Dedifferentiated amniotic fluid mesenchymal stem cell (primary cell): ENCODE results near the gene AGMO.

Experiments used
- DNase-seq: peaks from one replicate; pipeline ENCODE4 v3.0.0-alpha.2; 2016; ENCODE audit errors: extremely low spot score

Gene AGMO

DNA sequence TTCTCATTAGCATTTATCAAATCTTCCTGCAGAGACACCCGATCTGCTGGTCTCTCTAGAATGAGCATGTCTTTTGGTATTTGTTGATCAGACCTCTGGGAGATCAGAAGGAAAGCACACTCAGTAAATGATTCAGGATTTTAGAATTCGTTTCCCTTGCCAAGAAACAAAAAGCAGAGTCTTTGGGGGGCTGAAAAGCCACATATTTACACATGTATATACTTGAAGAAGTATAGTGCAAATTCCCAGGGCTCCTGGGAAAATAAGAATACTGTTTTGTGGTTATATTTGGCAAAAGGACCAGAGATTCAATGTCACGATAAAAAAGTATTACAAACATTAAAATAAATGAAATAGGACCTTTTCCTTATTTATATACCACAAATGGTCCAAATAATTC, 100.2 kb downstream of the AGMO start:
- DNase-seq = peak; percentile 85

DNA sequence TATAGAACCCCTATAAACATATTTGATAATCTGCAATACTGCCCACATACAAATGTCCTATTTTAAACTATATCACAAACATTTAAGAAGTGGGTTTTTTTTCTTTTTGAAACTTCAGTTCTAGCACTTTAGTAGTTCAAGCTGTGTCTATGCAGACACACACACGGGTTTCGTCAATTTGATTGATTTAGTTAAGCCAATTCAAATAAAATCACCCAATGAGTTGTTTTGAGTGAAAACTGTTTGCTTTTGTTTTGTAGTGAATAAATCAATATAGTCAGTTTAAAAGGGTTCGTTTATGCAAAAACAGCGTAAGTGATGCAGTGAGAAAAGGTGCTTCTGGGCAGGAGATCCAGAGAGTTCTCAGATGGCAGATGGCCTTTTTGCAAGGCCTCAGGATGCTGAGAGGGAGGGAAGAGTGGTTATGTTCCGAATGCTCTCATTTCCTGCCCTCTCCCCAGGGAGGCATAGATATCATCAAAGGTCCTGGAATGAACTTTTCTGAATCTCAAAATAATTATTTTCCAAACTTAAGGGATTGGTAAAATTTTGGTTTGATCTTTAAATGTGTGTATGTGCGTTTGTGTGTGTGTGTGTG, 102.7 kb downstream of the AGMO start:
- DNase-seq = no peak

DNA sequence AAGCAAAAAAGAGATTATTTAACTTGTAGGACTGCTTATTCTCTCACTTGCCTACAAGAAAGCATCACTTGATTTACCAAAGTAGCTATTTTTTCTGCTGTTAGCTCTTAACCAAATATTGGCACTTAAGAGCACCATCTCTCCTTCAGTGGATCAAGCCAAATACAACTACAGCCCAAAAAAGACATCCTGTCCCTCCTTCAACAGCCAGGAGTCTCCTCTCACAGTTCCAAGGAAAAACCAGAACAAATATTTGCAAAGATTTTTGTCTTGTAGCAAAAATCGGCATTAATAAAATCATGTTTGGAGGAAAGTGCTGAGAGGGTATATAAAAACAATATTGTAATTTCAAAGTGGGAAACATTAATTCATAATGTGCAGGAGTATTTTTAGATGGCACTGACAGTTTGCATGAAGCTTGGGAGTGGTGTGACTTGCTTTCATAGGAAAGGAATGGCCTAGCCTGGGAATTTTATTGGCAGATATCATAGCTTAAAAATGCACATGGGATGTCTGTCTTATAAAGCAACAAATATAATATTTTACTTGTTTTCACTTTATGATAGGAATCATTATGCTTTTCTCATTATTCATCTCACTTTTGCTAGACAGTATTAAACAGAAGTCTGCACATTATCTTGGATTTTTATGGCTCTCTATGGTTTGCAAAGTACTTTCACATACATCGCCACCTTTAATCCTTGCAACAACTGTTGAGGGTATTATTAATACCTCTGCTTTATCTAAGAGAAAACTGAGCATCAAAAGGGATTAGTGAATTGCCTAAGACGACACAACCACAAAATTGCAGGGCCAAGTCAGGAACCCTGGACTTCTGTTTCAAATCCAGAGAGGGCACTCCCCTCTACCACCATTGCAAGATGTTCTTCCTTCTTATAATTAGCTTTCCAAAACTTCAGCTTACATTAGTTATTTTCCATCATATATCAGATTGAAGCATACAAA, 103.5 kb downstream of the AGMO start:
- peak; percentile 24 for DNase-seq

DNA sequence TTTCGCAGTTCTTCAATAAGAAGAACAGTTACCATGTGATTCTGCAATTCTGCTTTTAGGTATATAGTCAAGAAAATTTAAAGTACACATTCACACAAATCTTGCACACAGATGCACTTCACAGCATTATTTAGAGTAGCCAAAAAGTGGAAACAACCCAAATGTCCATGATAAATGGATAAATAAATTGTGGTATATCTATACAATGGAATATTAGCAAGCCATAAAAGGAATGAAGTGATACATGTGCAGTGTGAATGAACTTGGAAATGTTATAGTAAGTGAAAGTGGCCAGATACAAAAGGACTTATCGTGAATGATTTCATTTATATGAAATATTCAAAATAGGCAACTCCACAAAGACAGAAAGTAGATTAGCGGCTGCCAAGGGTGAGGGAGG, 109.1 kb downstream of the AGMO start:
- DNase-seq = no peak

DNA sequence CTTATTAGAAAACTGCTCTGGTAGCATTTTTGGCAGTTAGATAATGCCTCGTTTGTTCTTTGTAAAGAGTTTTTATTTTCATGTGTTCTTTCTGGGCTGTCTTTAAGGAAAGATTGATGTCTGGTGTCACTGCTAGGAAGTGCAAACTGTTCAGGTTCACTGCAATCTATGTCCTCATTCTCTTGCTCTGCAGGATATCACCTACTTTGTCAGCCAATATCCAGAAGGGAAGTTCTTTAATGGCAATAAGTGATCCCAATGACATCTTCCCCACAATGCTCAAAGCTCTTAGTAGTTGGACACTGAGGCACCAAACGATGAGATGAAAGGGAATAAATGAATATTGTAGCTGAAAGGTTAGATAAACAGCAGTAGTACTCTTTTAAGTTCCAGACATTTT, 115.1 kb downstream of the AGMO start:
- no peak for DNase-seq

DNA sequence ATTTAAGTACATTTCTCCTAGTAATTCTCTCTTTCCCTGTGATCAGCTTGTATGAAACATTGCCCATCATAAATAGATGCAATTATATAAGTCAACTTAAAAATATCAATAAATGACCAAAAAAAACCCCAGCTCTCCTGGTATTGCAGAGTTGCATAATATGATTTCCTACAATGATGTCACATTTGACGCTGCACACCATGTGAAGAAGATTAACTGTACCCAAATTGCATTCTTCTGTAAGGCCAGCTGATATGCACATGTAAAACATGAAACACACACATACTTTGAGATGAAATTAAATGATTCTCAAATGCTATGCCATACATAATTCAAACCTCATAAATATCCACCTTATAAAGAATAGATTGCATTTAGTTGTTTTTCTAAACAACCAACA, 115.5 kb downstream of the AGMO start:
- peak; percentile 25 for DNase-seq

DNA sequence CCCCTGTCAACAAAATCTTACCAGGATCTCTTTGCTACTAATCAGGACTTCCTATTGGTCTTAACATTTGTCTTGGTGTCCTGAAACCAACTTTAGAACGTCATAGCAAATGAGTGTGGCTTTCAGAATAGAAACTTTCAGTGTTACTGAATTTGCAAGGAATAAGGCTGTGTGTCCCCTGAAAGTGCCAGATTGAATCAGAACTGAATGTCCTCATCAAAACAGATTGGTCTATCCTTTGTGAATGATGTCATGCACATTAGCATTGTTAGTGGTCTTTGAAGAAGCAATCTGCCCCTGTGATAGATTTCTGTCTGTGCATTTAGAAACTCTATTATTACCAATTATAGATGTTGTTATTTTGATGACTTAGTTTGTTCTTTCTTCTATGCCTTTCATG, 119.9 kb downstream of the AGMO start:
- no peak for DNase-seq

DNA sequence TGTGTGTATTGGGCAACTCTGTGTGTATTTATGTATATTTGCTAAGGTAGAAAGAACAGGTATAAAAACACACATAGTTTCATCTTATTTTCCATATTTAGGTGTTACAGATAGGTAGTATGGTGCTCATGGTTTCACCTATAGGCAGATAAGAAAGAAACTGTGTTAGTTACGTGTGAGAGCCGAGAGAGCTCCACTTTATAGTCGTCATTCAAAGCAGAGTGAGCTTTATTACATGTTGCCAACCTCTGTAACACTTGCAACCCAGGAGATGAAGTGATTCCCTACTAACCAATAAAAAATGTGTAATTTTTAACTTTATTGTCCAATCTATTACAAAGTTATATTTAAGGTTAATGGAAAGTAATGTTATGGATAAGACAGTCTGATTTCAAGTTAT, 121.3 kb downstream of the AGMO start:
- no peak for DNase-seq

DNA sequence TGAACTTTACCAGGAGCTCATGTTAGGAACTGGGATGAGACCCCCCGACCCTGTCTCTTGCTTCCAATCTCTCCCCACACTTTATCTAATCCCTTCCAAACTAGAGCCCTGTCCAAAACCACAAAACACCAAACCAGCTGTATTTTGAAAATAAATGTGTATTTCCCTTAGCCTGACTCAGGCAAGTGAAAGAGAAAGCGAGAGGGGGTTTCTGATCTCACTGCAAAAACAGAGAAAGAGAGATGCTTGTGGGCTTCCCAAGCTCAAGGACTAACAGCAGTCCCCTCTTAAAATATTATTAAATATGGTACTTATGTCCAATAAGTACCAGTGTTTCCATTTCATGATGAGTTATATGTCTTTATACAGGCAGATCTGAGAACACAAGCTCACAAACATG, 122.0 kb downstream of the AGMO start:
- DNase-seq = no peak

DNA sequence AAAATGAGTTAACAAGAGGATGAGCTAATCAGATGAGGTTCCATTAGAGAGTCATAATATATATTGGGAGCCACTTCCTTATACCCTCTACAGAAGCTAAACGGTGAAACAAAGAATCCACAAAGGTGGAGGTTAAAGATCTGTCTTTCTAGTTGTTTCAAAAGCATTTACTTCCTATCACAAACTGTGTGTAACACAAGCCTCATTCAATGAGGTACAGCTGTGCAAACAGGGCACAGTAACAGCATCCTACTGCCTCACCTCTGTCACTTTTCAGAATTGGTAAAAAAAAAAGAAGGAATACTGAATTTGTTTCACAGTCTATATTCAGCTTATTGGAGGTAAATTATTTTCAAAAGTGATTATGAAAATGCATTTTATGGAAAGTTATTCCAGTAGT, 128.7 kb downstream of the AGMO start:
- no peak for DNase-seq

DNA sequence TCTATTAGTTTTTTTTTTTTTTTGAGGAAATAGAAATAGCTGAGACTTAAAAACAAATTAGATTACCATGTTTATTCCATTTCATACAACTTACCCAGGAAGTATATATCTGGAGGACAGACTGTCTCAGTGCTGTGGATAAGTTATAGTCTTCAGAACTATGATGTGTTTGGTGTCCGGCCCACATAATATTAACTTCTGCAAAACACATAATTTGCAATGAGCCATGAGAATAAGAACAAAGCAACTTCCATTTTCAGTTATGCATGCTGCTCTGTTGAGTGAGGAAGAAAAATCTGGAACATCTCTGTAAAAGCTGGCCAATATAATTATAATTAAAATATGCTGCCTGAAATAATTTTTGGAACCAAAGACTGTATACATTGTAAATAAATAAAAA, 130.9 kb downstream of the AGMO start:
- DNase-seq = no peak

DNA sequence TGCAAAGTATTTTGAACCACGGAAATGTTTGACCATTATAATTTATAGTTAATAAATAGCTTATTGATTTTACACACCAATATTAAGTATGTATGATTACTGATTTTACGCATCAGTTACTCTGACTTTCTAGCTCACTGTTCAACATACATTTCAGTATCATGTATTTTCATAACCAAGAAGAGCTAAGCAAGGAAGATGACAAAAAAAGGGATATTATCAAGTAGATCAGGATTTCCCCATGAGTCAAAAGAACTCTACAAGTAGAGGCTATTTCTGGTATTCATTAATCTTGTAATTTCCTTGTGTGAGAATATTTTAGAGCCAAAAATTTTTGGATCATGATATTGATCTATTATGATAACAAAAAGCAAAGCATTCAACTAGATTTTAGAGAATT, 131.6 kb downstream of the AGMO start:
- no peak for DNase-seq

DNA sequence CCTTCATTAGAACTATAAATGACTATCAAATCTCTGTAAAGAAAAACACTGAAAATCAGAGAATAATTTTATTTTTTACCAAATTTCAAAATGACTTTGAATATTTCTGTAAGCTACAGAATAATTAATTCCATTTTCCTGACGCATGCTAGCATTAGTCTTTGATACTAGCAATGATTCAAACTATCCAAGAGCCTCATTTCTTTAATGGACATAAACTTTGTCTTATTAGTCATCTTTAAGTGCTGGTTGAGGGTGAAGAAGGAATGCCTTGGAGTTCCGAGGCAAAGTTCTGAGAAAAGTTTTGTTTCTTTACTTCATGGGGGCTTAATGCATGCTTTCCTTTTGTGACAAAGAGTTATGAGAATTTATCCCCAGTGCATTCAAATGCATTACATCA, 137.3 kb downstream of the AGMO start:
- DNase-seq = no peak

DNA sequence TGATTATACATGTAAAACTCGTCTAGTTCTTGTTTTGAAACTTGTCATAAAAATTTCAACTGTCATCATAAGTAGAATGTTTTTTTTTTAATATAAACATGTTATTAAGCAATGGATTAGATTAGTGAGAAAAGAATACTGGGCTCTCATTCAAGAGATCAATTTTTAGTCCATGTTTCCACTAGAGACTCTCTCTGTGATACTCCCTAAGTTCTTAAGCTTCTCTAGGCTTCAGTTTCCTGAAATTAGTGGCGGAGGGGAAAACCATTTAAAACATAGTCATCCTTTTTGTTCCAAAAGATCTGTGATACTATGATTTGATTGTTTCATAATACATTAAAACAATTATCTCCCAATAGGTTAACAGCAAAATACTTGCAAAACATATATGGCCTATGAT, 142.2 kb downstream of the AGMO start:
- no peak for DNase-seq

DNA sequence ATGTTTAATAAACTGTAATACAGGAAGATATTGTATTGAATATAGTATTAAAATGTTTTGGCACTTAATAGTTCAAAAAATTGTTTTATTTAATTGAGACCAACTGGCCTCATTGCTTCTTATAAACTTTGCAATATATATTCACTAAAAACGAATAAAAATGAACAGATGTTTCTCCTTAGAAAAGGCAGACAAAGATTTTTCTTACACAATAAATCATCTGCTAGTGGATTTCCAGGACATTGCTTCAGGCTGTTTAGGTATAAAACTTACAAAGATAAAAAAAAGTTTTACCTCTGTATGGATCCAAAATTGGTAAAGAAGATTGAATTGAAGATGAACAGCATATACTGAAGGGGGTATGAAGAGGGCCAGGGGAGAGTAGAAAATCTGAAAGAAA, 143.6 kb downstream of the AGMO start:
- DNase-seq = no peak

DNA sequence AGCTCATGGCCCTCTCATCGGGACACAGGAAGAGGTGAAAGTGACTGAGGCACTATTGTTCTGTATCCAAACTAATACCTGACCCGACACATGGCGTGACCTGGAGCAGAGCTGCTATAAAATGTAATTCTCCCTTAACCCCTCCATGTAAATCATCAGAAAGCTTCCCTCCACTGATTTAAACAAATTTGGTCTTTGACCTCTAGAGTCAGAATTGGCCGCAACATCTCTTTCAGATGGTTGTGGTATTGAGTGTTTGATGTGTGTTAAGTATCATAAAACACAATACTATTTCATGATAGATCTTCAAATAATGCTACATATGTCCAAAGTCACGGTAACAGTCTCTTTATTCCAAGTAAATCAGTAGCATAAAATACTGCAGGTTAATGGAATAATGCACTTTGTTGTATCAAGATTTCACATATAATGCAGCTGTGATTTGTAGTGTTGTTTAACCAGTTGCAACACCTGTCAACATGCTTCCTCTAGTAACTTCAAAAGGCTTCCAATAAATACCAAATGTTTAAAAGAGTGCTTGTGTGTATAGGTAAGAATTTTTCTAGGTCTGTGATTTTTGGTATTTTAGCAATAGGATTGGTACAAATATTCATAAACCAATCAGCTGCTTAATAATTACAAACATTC, 144.3 kb downstream of the AGMO start:
- DNase-seq = no peak

DNA sequence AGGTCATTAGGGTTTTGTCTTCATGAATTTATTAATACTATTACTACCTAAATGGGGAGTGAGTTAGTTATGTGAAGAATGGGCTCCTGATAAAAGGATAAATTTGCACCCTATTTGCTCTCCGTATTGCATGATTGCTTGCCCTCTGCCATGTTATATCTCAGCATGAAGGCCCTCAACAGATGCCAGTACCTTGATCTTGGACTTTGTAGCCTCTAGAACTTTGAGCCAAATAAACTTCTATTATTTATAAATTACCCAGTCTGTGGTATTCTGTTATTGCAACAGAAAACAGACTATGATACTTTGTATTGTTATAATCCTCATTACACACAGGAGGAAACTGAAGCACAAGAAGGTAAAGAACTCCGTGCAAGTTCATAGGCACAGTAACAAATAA, 150.8 kb downstream of the AGMO start:
- no peak for DNase-seq

DNA sequence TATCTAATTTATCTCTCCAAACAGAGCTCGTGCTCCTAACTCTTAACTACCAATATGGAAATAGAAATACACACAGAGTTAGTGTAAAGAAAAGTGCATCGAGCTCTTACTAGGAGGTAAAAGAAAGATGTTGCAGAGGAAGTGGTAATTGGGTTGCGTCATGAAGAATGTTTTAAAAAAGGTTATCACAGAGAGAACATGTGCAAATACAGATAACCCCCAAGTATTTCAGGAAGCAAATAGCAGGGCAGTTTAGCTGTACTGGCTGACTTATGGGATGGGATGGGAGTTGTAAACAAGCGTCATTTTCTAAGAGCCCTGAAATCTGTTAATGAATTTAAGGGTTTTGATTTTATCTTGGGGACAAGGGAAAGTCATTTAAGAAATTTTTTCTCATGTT, 153.9 kb downstream of the AGMO start:
- DNase-seq = no peak

DNA sequence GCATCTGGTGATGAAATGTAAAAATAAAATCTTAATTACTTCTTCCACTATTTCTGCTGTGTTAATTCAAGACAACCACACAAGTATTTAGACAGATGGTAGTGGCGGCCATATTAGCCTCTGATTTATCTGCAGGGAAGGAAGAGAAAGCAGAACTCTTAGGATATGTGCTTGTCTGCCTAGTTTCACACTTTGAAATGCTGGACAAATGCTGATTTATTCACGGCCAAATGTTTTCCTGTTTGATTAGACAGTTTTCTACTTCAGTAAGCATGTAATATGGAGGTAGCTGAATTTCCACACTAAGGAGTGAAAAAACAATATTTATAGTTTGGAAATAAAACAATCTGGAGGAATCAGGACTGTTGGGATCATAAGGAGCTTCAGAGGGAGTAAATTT, 158.1 kb downstream of the AGMO start:
- DNase-seq = no peak

DNA sequence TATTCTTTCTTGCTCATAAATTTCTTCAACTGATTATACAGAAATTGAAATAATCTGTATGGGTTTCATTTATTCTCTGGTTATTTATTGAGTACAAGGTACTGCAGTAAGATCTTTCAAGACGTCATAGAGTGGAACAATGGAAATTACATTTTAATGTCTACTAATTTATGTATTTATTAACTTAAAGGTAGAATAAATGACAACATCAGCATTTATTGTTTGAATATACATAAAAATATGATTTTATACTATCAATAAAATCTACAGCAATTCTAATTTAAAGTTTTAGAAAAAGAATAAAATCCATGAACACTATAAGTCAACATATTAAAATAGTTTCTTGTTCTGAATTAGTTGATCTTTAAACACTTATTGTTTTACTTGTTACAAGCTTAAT, 158.5 kb downstream of the AGMO start:
- DNase-seq = no peak

DNA sequence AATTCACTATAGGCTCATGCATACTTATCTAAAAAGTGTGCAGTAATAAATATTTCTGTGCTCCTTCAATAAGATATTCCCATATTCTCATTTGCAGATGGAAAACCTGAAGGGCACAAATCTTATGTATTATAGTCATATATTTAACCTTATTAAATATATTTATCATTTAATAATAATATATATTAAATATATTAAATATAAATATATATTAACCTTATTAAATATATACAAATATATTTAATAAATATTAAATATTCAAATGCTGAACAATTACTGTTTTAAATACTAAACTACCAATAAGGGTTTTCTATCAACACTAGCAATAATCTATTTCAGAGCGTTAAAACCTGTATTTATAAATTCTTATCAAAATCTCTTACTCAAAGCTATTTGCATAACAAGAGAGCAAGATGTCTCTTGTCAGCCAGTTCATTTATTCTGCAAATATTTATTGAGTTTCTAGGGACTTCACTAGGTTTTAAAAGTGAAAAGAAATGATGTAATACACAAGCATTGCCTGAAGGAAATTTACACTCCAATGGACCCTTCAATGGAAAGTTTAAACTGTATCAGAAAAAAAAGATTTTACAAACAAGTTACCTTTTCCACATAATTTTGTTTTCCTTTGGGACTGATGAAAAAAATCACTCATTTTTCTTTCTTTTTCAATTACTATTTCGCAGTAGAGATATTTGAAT, 159.2 kb downstream of the AGMO start:
- no peak for DNase-seq

DNA sequence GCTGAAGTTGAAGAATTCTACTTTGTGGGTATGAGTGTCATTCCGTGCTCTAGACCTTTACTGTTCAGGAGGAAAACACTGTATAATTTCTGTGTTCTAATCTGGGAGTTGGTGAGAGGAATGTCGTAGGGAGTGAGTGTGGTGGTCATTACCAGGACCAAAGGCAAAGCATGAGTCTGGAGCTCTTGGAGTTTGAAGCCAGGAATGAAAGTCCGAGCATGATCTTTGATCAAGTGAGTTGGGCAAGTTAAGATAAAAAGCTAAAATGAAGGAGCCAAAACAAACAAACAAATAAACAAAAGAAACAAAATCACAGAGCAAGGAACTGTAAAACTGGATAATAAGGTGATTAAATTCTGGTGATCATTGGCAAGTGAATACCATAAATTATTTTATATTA, 161.4 kb downstream of the AGMO start:
- no peak for DNase-seq
